NOMO-1 treated with dmso at 0.1 percent for 144 hours (cell line): Measurements from ENCODE around the gene TTC22.

Experiments used
- DNase-seq: peaks from one replicate; lab custom pipeline; 2025; ENCODE audit not compliant: unreplicated experiment; lab: John Stamatoyannopoulos, UW

The TTC22 gene

GRCh38 chr1:54754045-54754444, 47.1 kb downstream of the TTC22 start:
- no peak for DNase-seq

GRCh38 chr1:54751426-54751825, 49.7 kb downstream of the TTC22 start:
- DNase-seq, result no peak

- DNase-seq, result no peak
Observed at GRCh38 chr1:54750596-54750995, 50.5 kb downstream of the TTC22 start.

GRCh38 chr1:54748094-54748835, 52.9 kb downstream of the TTC22 start:
- no peak for DNase-seq

GRCh38 chr1:54745864-54746263, 55.3 kb downstream of the TTC22 start:
- DNase-seq, result no peak

GRCh38 chr1:54745274-54745673, 55.8 kb downstream of the TTC22 start:
- DNase-seq, result no peak

- DNase-seq, result no peak
Observed at GRCh38 chr1:54744696-54745095, 56.4 kb downstream of the TTC22 start.

GRCh38 chr1:54743416-54744226, 57.5 kb downstream of the TTC22 start:
- no peak for DNase-seq

- no peak for DNase-seq
Observed at GRCh38 chr1:54742282-54742681, 58.8 kb downstream of the TTC22 start.

- no peak for DNase-seq
Observed at GRCh38 chr1:54741531-54741930, 59.6 kb downstream of the TTC22 start.

GRCh38 chr1:54738244-54738643, 62.9 kb downstream of the TTC22 start:
- no peak for DNase-seq

- no peak for DNase-seq
Observed at GRCh38 chr1:54736685-54737084, 64.4 kb downstream of the TTC22 start.
